GM19452 (cell line): ENCODE data around the gene EDRF1.

Experiments
- ATAC-seq: cut with Tn5 transposase; IDR thresholded peaks from one replicate; pipeline ENCODE4 v1.9.1; 2021; ENCODE audit not compliant: unreplicated experiment

Gene EDRF1

GRCh38 chr10:125762692-125763648 lies 43.5 kb downstream of the EDRF1 start:
- ATAC-seq: no peak

- no peak for ATAC-seq
These were observed 46.3 kb downstream of the EDRF1 start for GRCh38 chr10:125765835-125766234.

- no peak for ATAC-seq
These were observed 47.0 kb downstream of the EDRF1 start for GRCh38 chr10:125766511-125766910.

DNA sequence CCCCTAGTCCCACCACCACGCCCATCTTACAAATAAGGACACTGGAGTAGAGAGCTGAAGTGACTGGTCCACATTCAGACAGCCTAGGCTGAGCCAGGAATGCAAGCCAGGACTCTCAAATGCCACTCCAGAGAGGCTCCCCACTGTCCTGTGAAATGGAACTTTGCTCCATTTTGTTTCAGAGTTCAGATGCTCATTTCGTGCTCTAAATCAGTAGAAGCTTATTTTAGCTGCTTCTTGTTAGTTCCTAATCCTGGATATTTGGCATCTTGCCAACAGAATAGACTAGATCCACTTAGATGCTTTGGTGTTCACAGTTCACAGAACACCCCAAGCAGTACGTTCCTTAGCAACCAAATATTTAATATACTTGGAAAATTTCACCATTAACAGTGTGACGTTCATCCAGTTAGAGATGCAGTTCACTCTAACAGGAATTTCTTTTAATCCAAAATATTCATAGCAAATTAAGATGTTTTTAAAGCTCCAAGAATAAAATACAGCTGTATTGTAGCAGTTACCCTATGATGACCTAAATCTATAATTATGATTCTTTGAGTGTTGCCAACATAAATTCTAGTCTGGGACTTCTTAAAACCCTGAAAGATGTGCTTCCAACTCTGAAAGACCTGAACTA lies 48.8 kb downstream of the EDRF1 start:
- ATAC-seq: no peak

DNA sequence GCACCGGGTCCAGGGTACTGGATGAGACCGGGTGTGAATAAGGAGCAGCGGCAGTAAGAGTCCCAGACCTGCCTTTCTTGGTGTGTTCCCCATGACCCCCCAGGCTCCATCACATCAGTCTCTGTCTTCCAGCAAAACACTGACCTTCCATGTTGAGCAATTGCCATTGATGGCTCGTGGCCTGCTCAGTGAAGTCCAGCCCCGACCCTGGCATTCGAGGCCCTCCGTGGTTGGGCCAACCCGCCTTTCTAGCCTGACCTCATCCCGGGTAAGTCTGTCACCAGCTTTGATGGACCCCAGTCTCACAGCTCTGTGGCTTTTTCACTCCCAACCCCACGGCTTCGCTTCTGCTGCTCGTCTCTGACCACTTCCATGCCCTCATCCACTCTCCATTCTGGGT lies 49.7 kb downstream of the EDRF1 start:
- ATAC-seq: no peak

- ATAC-seq: no peak
These were observed 51.3 kb downstream of the EDRF1 start for GRCh38 chr10:125770844-125771243.

DNA sequence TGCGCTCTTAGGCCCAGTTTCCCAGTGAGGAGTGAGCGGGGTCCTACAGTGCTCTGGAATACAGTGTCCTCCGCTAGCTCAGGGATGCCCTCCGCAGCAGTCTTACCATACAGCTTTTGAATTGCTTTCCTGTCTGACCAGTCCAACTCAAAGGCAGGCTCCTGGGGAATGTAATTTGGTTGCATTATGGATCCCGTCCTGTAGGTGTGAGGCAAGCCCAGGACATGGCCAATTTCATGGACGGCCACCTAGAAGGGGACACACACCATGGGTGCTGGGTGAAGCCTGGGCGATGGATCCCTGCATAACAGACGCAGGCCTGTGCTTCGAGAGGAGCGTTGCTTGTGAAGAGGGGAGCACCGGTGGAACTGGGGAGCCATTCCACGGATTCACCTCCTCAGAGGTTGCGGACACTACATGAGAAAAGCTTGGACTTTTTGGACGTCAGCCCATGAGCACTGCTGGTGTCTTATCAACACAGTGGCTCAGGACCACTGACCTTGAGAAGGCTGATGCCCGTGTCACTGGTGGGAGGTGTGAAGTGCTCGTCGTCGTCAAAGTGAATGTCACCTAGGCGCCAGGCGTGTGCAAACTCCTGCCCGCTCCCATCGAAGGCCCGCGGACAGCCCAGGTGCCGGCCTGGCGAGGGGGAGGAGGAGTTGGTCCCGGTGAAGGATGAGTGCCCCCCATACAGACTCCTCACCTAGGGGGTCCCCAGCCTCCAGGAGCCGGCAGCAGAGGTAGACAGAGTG lies 52.8 kb downstream of the EDRF1 start:
- no peak for ATAC-seq

GRCh38 chr10:125772864-125773180 lies 53.3 kb downstream of the EDRF1 start:
- ATAC-seq: no peak

DNA sequence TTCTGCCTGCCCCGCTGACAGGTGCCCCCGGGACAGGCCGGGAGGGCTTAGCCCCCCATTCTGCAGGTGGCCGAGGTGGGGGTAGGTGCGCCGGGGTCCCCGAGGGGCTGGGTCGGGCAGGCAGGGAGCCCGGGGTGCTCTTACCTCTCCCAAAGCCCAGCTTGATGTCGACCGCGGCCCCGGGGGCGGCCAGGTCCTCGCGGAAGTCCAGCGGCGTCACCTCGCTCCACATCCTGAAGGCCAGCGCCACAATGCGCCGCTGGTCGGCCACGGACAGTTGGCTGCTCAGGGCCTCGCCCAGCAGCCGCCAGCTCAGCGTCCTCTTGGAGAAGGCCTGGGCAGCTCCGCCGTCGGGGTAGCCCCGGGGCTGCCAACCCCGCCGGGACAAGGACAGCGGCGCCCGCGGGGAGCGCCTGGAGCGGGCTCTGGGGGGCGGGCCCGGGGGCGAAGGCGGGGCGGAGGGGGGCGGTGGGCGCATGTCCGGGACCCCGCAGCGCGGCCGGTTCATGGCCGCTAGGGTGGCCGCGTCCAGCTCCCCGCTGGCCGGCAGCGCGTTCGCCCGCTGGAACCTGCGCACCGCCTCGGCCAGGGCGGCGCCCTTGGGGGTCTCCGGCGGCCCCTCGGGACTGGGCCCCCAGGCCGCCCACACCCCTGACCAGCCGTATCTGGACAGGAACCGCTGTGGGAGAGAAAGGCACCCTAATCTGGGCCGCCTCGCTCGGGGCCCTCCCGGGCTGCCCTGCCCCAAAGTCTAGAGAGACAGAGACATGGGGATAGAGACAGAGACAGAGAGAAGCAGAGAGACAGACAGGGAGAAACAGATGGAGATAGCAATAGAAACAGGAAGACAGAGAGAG lies 54.4 kb downstream of the EDRF1 start:
- no peak for ATAC-seq

- ATAC-seq: no peak
These were observed 55.2 kb downstream of the EDRF1 start for GRCh38 chr10:125774581-125775191.

DNA sequence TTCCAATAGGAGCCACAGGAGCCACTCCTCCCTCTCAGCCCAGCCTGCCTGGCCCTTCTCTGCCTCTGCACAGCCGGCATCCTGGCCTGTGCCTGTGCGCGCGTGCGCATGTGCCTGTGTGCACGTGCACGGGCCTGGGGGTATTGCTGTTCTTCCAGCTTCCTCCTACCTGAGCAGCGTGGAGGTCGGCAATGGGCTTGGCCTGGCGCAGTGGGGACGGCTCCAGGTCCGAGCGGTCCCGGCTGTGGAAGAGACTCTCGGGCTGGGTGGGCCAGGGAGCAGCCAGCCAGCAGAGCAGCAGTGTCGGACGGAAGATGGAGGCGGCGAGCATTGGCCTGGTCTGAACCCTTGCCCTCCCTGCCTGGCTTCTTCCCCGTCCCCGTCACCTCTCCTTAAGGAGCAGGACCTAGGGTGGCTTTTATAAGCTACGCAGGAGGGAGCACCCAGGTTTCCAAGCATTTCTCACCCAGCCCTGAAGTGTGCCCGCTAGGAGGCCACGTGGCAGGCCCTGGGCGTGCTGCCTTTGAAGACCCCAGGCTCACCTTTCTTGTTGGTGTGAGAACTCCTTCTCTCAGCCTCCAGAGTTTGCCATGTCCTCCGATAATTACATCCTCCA lies 56.1 kb downstream of the EDRF1 start, which contains the start of gene MMP21:
Gene MMP21, minus strand, starts transcription at position 331 of the 616 bp plus-strand sequence. Its CDS starts 0 bp downstream, at position 331.
- no peak for ATAC-seq

DNA sequence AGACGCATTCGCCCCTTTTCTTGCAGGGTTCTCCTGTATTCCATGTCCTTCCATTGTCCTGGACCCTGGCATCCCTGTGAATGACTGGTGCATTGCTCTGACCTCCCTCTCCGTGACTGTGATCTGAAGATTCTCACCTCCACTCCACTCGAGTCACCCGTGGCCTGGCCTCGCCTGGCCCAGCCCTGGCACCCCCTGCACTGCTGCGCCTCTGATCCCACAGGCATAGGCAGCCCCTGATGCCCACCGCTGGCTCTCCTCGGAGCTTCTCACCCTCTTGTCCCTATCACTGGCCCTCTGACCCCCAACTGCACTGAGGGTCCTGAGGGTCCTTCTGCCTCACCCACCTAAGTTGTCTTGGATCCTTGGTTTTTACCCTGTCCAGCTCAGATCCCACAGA lies 58.3 kb downstream of the EDRF1 start:
- no peak for ATAC-seq

DNA sequence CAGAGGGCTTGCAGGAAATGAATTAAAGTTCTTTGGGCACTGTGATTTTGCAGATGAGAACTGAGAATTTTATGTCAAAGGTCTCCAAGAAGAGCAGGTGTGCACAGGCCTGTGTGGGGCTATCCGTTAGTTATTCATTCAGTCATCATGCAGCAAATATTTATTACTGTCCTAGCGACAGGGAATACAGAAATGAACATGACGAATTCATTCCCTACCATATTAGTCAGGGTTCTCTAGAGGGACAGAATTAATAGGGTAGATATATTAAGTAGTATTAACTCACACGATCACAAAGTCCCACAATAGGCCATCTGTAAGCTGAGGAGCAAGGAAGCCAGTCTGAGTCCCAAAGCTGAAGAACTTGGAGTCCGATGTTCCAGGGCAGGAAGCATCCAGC lies 59.0 kb downstream of the EDRF1 start:
- ATAC-seq: no peak

- no peak for ATAC-seq
These were observed 60.2 kb downstream of the EDRF1 start for GRCh38 chr10:125779403-125780327.

- no peak for ATAC-seq
These were observed 61.9 kb downstream of the EDRF1 start for GRCh38 chr10:125781374-125781773.

DNA sequence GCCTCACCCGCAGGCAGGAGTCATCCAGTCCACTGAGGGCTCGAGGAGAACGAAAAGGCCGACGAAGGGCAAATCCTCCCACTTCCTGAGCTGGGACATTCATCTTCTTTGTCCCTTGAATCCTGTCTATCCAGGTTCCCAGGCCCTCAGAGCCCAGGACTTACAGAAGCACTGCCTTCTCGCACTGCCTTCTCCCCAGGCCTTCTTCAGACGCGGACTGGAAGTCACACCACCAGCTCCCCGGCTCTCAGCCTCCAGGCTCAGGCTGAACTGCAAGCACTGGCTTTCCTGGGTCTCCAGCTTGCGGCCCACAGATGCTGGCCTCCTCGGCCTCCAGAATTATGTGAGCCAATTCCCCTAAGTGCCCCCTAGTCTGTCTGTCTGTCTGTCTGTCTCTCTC lies 62.5 kb downstream of the EDRF1 start:
- ATAC-seq: no peak

DNA sequence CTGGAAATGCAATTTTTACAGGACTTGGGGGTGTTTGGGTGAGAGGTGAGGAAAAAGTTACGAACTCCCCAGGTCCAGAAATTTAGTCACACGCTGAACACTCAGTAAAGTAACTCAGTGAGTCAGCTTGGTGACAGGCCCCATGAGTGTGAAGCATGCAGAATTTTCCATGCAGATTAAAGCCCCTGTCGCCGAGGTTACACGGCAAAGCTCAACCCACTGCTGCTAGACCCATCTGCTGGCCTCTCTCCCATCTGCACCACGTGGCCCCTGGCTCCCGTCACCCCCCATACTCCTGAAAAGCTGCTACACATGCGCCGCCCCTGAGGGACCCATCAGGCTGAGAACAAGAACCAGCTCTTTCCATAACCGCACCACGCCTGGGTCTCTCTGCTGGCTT lies 63.1 kb downstream of the EDRF1 start:
- no peak for ATAC-seq

DNA sequence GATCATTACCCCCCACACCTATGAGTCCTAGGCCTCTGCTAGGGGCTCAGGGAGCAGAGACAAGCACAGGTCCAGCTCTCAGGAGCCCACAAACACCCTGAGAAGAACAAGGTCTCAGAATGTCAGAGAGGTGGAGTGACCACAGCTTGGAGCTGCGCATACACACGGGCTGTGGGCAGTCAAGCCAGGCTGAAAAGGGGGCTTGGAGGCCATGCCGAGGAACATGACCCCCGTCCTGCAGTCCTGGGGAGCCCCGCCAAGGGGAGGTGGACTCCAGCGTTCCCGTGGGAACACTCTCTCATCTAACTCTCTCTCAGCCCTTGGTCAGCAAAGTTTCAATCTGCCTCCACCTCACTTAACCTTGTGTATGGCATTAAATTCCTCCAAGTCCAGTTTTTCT lies 63.9 kb downstream of the EDRF1 start:
- no peak for ATAC-seq

DNA sequence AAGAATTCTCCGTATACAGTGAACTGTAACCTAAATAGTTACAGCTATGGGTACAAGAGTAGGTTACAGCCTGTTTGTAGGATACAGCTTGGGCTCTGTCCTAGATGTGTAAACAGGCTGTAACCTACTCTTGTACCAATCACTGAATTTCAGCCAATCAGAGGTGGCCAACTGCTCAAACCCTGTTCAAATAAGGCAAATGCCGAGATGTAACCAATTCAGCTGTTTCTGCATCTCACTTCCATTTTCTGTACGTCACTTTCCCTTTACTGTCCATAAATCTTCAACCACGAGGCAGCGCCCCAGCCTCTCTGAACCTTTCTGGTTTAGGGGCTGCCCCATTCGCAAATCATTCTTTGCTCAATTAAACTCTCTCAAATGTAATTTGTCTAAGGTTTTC lies 64.4 kb downstream of the EDRF1 start:
- ATAC-seq: peak; percentile 83
